Prostate gland (tissue), 2 donors: Measurements from ENCODE around the gene NR3C1. TPM values are rescaled to one million over a fixed set of nuclear protein-coding genes. Genes with fewer than 3 reads are reported as not detected.

ENCODE experiments used
- DNase-seq: peaks from one replicate; pipeline ENCODE4 v3.0.0-alpha.2; 2019; ENCODE audit warnings: low spot score
- H3K27ac ChIP-seq, 2 donors: fragments of 200-600 bp; sonication (generic); 2 replicates each; pipeline ENCODE4 v1.5.1; 2017 to 2019
- H3K27me3 ChIP-seq: fragments of 200-600 bp; sonication (generic); replicated peaks from 2 replicates; pipeline ENCODE4 v1.5.1; 2019; ENCODE audit not compliant: insufficient read depth
- H3K36me3 ChIP-seq, 2 donors: fragments of 200-600 bp; sonication (generic); 1 replicate in 1 of 2; 2 replicates in 1 of 2; pipeline versions ENCODE4 v1.5.1 to v1.8.1; 2017 to 2019
- H3K4me1 ChIP-seq: fragments of 200-600 bp; sonication (generic); replicated peaks from 2 replicates; pipeline ENCODE4 v1.5.1; 2019
- H3K4me3 ChIP-seq, 2 donors: fragments of 200-600 bp; sonication (generic); 2 replicates each; pipeline ENCODE4 v1.5.1; 2017 to 2019
- H3K9me3 ChIP-seq: fragments of 200-600 bp; sonication (generic); 2 replicates; pipeline ENCODE4 v1.5.1; 2017
- CTCF ChIP-seq, 4 experiments: fragments of 200-600 bp in 2 of 4; fragments of 450-650 bp in 2 of 4; sonication (generic) in 2 of 4; IDR thresholded peaks; 1 replicate in 3 of 4; 2 replicates in 1 of 4; pipeline ENCODE4 v1.5.1; 2016 to 2019; ENCODE audit warnings: antibody characterized with exemption in 4 of 4, mild to moderate bottlenecking in 2 of 4, moderate library complexity in 2 of 4
- POLR2A ChIP-seq: fragments of 450-650 bp; IDR thresholded peaks from one replicate; pipeline ENCODE4 v1.6.1; 2016; ENCODE audit warnings: antibody characterized with exemption, mild to moderate bottlenecking
- POLR2AphosphoS5 ChIP-seq: sonication (generic); formaldehyde crosslinking; IDR thresholded peaks from one replicate; pipeline ENCODE4 v1.6.1; 2017; ENCODE audit warnings: antibody characterized with exemption
- WGBS: methylation state at CpG from one replicate; pipeline ENCODE4 v1.1.5; 2018; 5-methylcytosine and 5-hydroxymethylcytosine counted together
- intact Hi-C: fragments of 100-400 bp; cut with DNase I; formaldehyde crosslinking; loops from one replicate; pipeline ENCODE4 v1.14.2; 2022
- total RNA-seq, 2 donors: library from RNA; depleted of rRNA; stranded (reverse); fragments of >200 nt; gene quantifications; one replicate each; pipeline ENCODE4 v1.1.0, GENCODE V29; 2016

The NR3C1 gene
- total RNA-seq, 2 donors from 2014 or later, result 42.4 to 55.5 TPM

- Histone ChIP-seq H3K4me3 (no peak overlapping the region), H3K9me3 (no peaks in the 10 kb centered on the region), H3K36me3 (no peaks in the 10 kb centered on the region), H3K4me1 (no peaks in the 10 kb centered on the region), H3K27ac (no peak overlapping the region), H3K27me3 (no peaks in the 10 kb centered on the region)
- TF ChIP-seq POLR2A (no peak), CTCF (IDR thresholded peaks at IDR 0.05) (no peak)
- no peak for DNase-seq
- intact Hi-C loops, result no loop called here
These were observed 42.7 kb downstream of the NR3C1 start for GRCh38 chr5:143360755-143361154.

- H3K4me3 ChIP-seq, result no peak overlapping the region
- H3K36me3 ChIP-seq, result no peaks in the 10 kb centered on the region
- no peak for DNase-seq
- no peak overlapping the region for H3K27ac ChIP-seq
- H3K9me3 ChIP-seq, result no peaks in the 10 kb centered on the region
- intact Hi-C loops, result no loop called here
- TF ChIP-seq POLR2AphosphoS5, result no peak
- TF ChIP-seq POLR2A, result no peak
- TF ChIP-seq CTCF (IDR thresholded peaks at IDR 0.05), result no peak
- WGBS, result 88% methylated on average over 2 of the region's 2 CpGs
- no peaks in the 10 kb centered on the region for H3K4me1 ChIP-seq
- H3K27me3 ChIP-seq, result no peaks in the 10 kb centered on the region
These were observed 43.6 kb downstream of the NR3C1 start for GRCh38 chr5:143359869-143360268.

- H3K27me3 ChIP-seq, result no peaks in the 10 kb centered on the region
- no peak overlapping the region for H3K4me3 ChIP-seq
- no peak overlapping the region for H3K27ac ChIP-seq
- H3K4me1 ChIP-seq, result no peaks in the 10 kb centered on the region
- intact Hi-C loops, result no loop called here
- TF ChIP-seq POLR2AphosphoS5 (no peak), POLR2A (no peak), CTCF (IDR thresholded peaks at IDR 0.05) (no peak)
- no peaks in the 10 kb centered on the region for H3K9me3 ChIP-seq
- DNase-seq, result no peak
- H3K36me3 ChIP-seq, result no peaks in the 10 kb centered on the region
- WGBS, result 75% methylated on average over 4 of the region's 4 CpGs
These were observed 46.5 kb downstream of the NR3C1 start for GRCh38 chr5:143356855-143357583.

GRCh38 chr5:143355710-143356109 lies 47.8 kb downstream of the NR3C1 start:
- Histone ChIP-seq H3K27me3 (no peaks in the 10 kb centered on the region), H3K4me3 (no peak overlapping the region), H3K36me3 (no peaks in the 10 kb centered on the region), H3K4me1 (no peaks in the 10 kb centered on the region), H3K27ac (no peak overlapping the region), H3K9me3 (no peaks in the 10 kb centered on the region)
- peak; percentile 13 for DNase-seq
- intact Hi-C loops, result no loop called here
- TF ChIP-seq POLR2A, result no peak
- peak; percentile 29 for TF ChIP-seq POLR2AphosphoS5

GRCh38 chr5:143354025-143354424 lies 49.5 kb downstream of the NR3C1 start:
- intact Hi-C loops, result no loop called here
- 65% methylated on average over 3 of the region's 3 CpGs for WGBS
- no peak overlapping the region for H3K27ac ChIP-seq

More at GRCh38 chr5:143354025-143354424, 49.5 kb downstream of the NR3C1 start:
- no peak for DNase-seq
- Histone ChIP-seq H3K27me3 (no peaks in the 10 kb centered on the region), H3K4me3 (no peak overlapping the region), H3K9me3 (no peaks in the 10 kb centered on the region), H3K4me1 (no peaks in the 10 kb centered on the region), H3K36me3 (no peaks in the 10 kb centered on the region)
- TF ChIP-seq POLR2A (no peak), CTCF (IDR thresholded peaks at IDR 0.05) (no peak)
